ENCODE data around the gene GPR180.

The GPR180 gene

DNA sequence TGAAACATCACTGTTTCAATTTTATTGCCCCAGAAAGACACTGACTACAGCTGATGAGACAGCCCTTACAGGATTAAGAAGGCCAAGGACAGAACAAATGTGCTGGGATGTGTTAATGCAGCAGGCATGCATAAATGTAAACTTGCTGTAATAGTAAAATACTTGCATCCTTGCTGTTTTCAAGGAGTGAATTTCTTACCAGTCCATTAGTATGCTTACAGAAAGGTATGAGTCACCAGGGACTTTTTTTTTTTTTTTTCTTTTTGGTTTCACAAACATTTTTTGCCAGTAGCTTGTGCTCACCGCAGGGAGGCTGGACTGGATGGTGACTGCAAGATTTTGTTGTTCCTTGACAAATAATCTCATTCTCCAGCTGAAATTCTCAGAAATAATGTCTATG is 55.1 kb downstream of the GPR180 start:
- DNase-seq: no peak

DNA sequence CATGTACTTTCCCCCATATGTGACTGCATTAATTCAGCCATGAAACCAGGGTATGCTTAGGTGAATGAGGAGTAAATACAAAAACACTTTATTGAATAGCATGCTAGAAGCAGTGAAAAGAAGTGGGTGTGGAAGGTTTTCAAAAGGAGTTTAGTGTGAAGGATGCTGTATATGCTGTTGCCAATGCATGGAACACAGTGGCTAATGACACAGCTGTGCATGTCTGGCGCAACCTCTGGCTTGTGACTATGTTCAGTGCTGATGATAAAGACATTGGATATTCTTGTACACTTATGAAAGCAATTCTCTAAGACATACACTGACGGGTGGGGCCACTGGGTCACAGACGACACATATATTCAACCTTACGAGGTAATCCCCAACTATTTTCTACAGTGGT is 55.5 kb downstream of the GPR180 start:
- DNase-seq: no peak

DNA sequence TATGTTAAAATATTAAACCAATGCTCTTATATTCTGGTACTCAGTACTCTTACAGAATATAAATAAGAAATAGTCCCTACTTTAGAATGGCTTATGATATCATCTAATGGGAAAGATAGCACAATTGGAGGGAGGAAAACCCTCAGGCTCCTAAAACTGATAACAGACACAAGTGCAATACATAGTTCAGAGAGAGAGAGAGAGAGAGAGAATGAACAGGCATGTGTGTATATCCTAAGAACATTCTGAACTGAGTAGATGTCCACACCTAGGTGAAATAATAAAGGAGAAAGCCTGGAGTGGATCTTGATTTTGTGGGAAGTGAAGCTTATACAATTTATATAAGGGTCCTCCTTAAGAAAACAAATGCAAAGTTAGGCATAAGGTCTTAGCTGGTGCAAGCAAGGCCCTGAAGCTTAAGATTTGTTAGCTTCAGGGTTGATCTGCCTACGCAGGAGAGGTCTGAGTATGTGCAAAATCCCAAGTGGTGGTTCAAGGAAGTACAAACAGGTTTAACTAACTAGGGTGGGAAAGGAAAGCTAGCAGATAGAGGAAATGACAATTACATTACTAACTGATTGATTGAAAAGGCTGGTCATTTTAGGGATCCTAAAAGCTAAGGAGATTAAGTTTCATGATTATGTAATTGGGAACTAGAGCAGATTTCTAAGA is 57.4 kb downstream of the GPR180 start:
- no peak for DNase-seq

DNA sequence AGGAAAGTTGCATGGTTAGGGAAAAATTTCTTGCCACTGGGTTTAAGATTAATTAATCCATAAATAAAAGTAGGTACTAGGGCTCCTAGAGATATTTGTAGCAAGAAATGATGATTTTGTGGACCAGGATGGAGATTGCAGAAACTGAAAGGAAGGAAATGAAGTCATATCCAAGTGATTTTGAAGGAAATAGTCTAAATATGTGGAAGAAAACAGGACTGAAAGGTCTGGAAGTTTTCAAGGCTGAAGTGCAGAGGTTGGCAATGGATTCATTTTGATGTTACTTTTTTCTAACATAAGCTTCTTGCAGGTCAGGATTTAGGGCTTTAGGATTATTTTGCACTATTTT is 57.9 kb downstream of the GPR180 start:
- no peak for DNase-seq

DNA sequence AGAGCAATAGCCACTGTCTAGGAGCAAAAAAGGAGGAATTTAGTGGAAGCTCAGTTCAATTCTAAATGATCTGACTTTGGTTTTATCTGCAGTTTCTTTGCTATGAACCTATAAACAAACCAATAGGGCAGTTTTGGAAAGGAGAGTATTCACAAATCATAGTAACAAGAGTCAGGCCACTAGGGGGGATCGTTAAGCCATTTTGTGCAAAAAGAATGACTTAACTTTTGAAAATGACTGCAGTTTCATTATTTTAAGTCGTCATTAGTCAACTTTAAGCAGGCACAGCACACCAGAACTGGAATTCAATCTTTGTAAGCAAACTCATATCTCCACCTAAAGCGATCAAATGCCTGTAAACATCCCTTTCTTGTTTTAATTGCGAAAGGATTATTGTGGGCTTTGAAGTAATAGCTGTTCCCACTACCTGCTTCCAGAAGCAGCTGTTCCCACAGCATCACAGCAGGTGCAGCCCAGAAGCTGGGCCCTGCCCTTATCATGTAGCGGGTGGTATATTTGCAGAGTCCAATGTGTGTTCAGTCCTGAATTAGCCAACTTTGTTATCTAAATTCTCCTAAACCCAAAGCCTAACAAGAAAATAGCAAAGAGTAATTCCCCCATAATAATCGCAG is 59.2 kb downstream of the GPR180 start:
- no peak for DNase-seq

DNA sequence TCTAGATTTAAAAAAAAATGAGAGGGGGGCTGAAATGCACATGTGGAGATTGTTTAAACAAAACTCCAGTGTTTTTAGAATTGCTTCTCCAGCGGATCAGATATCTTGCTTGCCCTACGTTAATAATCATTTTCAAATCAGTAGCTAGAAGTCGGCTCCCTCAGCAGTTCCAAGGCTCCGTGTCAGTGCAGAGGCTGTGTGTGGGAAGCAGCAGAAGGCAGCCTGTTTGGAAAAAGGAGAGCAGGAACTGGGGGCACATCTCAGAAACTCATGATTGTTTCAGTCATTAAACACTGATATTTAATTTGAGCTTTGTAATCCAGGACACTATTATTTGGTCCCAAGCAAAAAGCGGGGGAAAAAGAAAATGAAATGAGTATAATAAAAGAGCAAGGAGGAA is 59.7 kb downstream of the GPR180 start:
- DNase-seq: no peak

DNA sequence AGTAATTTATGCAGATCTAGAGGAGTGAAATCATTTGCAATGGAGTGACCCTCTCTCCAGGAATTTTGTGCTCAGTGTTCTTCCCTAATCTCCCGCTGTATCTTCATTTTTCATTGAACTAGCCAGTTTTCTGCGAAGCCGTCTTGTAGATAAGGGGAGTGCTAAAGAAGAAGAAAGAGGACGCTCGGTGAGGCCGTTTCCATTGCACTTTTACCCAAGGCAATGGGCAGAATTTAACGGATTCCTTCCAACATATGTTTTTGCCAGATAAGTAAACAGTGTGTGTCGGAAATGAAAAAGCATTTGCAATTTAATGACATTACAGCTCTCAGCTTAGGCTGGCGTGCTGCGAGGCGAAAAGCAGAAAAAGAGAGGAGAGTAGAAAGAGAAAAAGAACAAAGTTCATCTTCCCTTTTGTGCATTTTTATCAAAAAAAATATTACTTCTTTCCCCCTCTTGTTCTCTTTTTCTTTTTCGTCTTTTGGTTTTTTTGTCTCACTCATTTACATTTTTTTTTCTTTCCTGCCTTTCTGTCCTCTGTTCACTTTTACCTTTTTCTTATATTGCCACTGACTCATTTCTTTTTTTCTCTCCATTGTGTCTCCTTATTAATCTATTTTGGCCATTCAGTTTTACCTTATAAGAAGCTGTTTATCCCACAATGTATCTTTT is 60.8 kb downstream of the GPR180 start:
- DNase-seq: no peak

DNA sequence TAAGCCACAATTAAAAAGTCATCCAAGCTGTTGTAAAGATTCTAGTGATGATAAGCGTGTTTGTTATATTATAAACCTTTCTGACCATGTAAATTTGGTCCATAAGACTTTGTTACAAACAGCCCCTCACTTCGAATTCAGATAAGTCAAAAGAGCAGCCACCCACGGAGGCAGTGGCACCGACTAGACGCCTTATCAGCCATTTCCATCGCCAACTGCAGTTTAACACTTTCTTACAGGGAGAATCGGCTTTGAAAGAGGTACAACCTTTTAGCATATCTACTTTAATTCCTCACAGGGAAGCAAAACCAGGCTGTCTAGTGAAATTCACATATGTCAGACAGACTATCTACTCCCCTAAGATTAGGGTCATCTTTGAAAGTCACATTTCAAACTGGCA is 63.2 kb downstream of the GPR180 start:
- no peak for DNase-seq

DNA sequence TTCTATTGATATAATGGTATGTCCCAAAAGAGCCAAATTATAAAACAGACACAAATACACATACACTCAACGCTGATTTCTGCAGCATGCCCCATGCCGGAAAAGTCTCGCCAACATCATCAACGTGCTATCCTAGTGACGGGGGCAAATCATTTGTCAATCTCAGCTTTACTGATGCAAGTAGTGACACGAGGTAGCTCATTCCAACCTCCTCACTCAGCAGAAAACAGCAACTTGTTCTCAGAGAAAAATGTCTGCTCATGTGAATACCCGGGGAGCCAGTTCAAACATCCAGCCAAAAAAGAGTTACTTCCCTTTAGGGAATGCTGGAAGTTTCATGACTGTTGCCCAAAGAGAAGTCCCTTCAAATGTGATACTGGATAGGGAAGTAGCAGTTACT is 64.4 kb downstream of the GPR180 start:
- no peak for DNase-seq

DNA sequence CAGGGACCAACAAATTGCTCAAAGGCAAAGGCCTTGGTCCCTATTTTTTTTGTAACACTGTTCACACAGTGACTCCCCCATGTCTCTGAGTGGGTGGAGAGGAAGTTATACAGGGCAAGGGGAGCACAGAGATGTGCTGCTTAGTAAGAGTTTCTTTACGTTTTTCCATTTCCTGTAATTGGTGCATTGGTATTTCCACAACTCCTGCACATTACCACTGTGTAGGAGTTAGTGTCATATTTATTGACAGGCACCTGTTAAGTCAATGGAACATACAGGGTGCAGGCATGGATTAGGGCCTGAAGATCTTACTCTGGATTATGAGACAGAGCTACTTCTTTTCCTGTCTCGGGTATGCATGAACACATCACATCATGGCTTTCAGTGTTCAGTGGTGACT is 65.5 kb downstream of the GPR180 start:
- no peak for DNase-seq

DNA sequence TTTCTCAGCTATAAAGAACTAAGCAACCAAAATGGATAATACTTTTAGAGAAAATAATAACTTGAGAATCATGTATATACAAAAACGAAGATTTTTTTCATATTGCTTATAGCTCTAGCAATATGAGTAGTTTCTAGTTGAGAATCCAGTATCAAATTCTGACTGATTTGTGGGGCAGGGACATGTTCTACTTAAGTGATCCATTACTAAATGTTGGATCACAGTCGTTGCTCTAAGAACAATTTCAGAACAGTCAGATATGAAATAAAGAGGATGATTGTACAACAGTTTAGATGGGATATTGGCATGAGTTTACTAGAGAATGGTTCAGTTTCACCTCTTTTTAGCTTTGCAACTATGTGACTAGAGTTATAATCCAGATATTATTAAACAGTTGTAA is 70.7 kb downstream of the GPR180 start:
- DNase-seq: no peak

DNA sequence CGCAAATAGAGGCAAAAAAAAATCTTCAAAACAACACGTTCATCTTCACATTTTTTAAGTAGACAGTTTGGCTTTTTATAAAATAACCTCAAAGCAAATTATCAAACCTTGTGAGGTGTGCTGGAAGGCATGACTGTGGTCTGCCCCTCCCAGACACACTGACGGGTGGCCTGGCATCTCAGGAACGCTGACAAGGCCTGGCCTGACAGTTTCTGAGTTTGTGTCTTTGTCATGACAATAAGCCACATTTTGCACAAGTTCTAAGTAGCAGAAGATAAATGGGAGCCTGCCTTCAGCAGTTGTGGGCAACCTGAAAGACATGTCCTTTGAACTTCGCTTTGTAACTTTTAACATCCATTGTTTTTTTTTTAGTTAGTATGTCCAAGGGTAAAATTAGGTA is 72.2 kb downstream of the GPR180 start:
- DNase-seq: no peak

DNA sequence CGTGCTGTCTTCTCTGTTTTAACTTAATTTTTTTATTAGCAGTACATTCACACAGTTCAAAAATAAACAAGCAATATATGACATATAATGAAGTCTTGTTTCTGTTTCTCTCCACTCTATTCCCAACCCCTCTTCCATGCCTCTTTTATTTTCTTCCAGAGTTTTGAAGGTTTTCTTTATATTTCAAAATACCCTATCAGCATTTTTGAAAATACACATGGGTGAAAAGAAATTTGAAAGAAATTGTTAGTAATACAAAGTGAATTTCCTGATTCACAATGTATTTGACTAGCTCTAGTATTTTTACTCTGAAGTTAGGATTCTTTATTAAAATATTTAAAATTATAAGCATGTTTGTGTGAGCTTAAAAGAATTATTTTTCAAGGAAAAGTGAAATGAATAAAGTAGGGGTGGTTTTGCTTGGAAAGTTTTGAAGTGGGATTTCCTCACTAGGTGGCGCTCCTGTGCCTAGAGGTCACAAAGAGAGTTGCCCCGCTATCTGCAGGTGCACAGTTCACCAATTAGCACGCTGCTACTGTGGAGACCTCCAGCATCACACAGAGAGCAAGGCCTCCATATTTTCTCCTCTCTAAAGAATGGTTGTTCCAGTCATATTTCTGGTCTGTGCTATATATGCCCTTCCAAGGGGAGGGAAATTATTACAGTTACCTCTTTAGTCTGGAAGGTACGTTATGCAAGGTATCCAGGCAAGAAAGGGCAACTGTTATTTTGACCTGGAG is 73.1 kb downstream of the GPR180 start:
- DNase-seq: peak; percentile 21

DNA sequence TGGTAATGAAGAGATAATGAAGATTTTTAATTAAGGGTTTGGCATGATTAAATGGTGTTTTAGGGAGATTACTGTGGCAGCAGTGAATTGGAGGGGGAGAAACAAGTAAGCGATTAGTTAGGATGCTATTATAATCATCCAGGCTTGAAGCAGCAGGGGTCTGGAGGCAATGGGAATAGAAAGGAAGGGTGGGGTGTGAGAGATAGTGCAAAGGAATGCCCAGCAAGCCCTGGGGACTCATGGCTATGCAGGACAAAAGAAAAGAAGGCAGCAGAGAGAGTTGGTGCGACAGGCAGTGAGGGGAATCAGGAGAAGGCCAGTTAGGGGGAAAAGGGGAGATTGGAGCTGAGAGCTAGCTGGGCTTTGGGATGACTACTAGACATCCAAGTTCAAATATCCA is 76.1 kb downstream of the GPR180 start:
- no peak for DNase-seq

DNA sequence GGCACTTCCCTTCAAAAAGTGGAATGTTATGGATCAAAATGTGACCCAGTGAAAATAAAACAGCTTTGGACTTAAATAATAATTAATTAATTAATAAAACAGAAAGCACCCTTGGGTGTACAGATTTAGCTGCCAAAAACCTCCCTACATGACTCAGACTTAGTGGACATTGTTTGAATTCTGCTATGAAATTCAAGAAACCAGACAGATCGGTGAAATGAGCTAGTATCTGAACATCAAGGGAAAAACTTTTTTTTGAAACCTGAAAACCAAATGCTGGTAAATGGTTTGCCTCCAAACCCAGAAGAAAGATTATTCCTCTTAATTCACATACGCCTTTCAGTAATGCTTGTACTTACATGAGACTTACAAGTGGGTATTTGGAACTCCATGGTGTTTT is 77.2 kb downstream of the GPR180 start:
- DNase-seq: no peak

DNA sequence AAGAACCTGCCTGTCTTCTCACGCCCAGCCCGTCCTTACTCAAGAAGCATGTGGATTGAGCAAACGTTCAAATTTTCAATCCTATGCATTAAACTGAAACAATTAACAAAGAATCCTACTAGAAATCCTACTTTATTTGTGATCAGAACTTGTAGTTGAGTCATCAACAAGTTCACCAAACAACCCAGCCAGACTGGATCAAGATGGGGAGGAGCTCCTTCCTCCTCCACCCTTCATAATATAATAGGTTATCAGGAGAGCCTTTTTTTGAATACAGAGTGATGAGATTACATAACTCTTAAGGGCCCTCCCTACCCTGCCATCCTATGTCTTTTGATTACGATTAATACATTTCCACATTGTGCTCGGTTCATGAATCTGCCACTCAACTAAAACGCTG is 78.0 kb downstream of the GPR180 start:
- DNase-seq: no peak

DNA sequence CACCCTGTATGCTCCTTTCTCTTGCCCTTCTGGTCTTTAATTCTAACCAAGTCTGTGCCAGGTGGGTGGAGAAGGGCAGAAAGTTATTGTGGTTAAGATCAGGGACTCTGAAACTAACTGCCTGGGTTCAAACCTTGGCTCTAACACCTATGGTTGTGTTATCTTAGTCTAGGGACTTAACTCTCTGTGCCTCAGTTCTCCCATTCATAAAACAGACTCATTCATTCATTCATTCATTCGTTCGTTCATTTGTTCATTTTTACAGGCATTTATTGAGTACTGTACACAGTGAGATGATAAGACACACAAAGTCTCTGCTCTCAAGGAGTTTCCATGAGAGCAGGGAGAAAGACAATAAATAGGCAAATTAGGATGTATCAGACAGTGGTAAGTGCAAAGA is 80.6 kb downstream of the GPR180 start:
- DNase-seq: no peak

DNA sequence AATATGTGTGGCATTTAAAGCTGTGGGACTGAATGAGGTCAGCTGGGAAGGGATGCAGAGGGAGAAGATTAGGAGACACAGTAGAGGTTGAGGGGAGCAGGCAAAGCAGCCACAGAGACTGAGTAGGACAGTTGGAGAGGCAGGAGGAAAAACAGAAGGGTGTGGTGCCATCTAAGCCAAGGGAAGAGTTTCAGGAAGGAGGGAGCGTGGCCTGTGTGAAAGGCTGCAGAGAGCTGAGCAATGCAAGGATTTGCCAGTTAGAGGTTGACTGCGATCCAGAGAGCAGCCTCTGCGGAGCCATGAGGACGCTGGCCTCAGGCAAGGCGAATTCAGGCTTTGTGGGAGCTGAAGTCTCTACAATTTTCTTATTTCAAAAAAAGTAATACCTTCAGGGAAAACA is 81.8 kb downstream of the GPR180 start:
- DNase-seq: no peak
